ENCODE results near the gene BARD1. TPM values are rescaled to one million over a fixed set of nuclear protein-coding genes. Genes with fewer than 3 reads are reported as not detected.
"Not testable (repeated sequence)": the region's sequence is repeated elsewhere in the genome, so short reads cannot be mapped to it uniquely, and the experiment has no call there.

Gene BARD1
- polyA plus RNA-seq (ENCODE audit: insufficient read length in 4 of 4): 10 to 100 TPM; 13.4 to 20.8 (median 18.1) TPM

GRCh38 chr2:214808981-214809750 is at the start of gene BARD1:
Gene BARD1, minus strand, starts transcription at chr2:214809683. Its CDS starts 114 bp downstream, at chr2:214809569.
- no peak for DNase-seq (ENCODE audit: low read depth in 4 of 4, low spot score in 2 of 4)

- DNase-seq (ENCODE audit: low read depth in 4 of 4, low spot score in 2 of 4): no peak
These were observed 46.7 kb upstream of the BARD1 start for GRCh38 chr2:214856137-214856536.

DNA sequence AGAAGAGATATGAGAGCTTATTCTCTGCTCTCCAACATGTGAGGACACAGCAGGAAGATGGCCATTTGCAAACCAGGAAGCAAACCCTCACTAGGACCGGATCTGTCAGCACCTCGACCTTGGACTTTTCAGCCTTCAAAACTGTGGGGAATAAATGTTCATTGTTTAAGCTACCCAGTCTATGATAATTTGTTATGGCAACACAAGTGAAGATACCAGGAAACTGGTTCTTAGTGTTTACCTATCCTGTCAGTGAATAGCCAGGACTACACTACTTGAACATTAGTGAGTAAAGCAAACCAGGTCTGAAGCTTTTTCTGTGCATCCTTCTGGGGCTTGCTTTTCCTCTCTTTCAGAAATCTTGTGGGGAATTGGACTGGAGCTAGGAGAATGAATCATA is 44.4 kb upstream of the BARD1 start:
- no peak for DNase-seq (ENCODE audit: low read depth in 4 of 4, low spot score in 2 of 4)

GRCh38 chr2:214843823-214844222 is 34.3 kb upstream of the BARD1 start:
- DNase-seq (ENCODE audit: low read depth in 4 of 4, low spot score in 2 of 4): no peak

- DNase-seq (ENCODE audit: low read depth in 4 of 4, low spot score in 2 of 4): no peak
These were observed 30.0 kb upstream of the BARD1 start for GRCh38 chr2:214839464-214839863.

DNA sequence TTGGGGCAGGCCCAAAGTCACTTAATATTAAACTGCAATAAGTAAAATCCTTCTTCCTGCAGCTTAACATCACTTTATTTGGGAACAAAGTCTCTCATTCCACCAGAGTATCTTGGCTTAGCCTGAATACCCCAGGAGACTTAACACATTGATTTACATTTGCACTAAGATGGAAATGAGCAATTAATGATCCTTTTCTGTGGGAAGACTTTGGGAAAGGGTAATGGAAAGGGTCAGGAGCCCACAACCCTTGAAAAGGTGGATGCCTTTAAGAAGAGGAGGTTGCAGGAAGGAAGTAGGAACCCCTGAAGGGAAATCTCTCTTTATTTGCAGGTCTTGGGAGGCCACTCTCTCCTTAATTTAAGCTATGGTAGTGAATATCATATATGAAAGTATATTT is 28.0 kb upstream of the BARD1 start:
- DNase-seq (ENCODE audit: low read depth in 4 of 4, low spot score in 2 of 4): no peak

GRCh38 chr2:214836568-214836967 is 27.1 kb upstream of the BARD1 start:
- DNase-seq (ENCODE audit: low read depth in 4 of 4, low spot score in 2 of 4): no peak

DNA sequence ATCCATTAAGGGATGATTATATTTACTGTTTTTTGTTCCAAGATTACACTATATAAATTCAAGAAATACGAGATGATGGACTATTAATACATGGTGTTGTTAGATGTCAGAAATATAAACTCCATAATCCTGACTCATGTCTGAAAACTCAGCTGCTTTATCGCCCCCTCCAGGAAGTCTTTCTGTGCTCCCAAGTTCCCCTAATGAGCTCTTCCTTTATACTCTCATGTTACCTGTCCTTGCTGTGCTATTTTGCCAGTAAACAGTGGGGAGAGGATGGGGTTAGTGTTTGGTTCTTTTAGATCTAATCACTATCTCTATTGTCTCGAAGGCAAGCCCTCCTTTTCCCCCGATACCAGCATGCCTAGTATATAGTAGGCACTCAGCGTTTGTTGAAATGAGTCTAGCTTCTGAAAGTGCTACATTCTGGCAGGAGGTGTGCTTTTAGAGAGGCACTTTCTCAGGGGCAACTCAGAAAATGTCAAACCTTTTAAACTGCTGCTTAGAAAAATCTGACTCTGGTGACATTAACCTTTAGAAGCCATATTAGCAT is 21.4 kb upstream of the BARD1 start:
- DNase-seq (ENCODE audit: low read depth in 4 of 4, low spot score in 2 of 4): no peak

DNA sequence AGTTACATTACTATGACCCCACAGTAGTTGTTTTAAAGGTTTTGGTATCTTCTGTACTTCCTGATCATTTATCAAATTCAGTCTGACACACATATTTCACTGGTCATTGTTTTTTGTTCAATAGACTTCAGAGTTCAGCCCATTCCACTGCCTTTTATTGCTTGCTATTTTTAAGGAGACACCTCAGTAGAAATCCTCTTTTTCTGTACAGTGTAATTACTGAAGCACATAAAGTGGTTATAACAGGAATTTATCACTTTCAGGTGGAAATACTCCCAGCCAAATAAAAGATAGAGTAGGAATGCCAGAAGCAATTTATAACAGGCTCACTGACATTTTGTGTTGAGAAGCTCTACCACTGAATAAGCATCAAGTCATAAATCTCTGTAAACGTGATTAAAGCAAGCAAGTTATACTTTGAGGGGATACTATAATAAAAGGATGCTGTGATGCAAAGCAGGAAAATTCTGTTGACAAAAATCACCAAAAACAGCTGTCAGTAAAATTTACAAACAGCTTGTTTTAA is 6.6 kb upstream of the BARD1 start:
- DNase-seq (ENCODE audit: low read depth in 4 of 4, low spot score in 2 of 4): no peak

- no peak for DNase-seq (ENCODE audit: low read depth in 4 of 4, low spot score in 2 of 4)
These were observed 1.2 kb upstream of the BARD1 start for GRCh38 chr2:214810671-214811070.

- peak; percentile 86 to 98 (median 96) for DNase-seq (ENCODE audit: low read depth in 4 of 4, low spot score in 2 of 4)
These were observed 475 bp upstream of the BARD1 start for GRCh38 chr2:214809751-214810564.

DNA sequence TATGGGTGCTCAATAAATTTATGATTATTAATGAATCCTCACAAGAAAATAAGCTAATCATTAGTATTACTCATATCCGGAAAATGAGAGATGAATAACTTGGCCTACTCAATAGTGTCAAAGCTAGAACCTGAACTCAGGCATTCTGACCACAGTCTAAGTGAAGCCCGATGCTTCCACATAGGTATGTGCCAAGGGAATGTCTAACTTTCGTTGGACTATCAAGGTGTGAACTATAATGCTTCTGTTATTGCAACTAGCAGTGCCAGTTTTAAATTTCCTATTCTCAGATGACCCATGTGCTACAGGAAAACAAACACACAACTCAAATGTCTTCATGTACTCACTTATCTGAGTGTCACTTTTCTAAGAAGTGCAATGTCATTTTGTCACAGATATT is 1.8 kb downstream of the BARD1 start:
- DNase-seq (ENCODE audit: low read depth in 4 of 4, low spot score in 2 of 4): no peak

DNA sequence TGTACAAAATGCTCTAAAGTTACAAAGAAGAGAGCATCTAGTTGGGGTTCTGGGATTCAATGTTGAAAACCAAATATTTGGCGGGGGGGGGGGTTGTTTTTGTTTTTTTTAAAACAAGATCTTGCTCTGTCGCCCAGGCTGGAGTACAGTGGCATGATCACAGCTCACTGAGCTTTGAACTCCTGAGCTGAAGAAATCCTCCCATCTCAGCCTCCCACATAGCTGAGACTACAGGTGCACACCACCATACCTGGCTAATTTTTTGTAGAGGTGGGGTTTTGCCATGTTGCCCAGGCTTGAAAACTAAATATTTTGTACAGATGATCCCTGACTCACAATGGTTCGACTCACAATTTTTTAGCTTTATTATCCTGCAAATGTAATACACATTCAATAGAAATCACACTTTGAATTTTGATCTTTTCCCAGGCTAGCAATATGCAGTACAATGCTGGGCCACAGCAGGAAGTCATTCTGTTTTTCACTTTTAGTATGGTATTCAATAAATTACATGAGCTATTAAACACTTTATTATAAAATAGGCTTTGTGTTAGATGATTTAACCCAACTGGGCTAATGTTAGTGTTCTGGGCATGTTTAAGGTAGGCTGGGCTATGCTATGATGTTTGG is 7.6 kb downstream of the BARD1 start:
- DNase-seq (ENCODE audit: low read depth in 4 of 4, low spot score in 2 of 4): no peak

- no peak for DNase-seq (ENCODE audit: low read depth in 4 of 4, low spot score in 2 of 4)
These were observed 8.4 kb downstream of the BARD1 start for GRCh38 chr2:214801068-214801467.

GRCh38 chr2:214800180-214800579 is 9.3 kb downstream of the BARD1 start:
- no peak for DNase-seq (ENCODE audit: low read depth in 4 of 4, low spot score in 2 of 4)

- no peak for DNase-seq (ENCODE audit: low read depth in 4 of 4, low spot score in 2 of 4)
These were observed 12.6 kb downstream of the BARD1 start for GRCh38 chr2:214796911-214797310.

GRCh38 chr2:214783181-214783580 is 26.3 kb downstream of the BARD1 start:
- not testable (repeated sequence) for DNase-seq (ENCODE audit: low read depth in 4 of 4, low spot score in 2 of 4)

- no peak for DNase-seq (ENCODE audit: low read depth in 4 of 4, low spot score in 2 of 4)
These were observed 26.8 kb downstream of the BARD1 start for GRCh38 chr2:214782671-214783070.

DNA sequence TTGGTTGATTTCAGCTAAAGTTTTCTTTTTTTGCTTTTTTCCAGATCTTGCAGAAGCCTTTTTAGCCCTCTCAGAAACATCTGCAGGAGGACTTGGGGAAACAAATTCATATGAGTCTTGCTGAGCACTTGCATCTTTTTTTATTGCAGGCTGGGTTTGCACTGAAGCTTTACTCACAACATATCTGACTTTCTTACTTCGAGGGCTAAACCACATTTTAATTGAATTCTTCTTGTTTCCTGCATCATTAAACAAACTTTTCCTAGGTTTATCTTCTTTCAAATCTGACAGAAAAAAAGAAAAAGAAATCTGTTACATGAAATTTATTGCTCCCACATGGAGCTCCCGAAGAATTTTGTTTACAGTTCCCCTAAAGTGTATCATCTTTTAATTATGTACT is 28.3 kb downstream of the BARD1 start:
- DNase-seq (ENCODE audit: low read depth in 4 of 4, low spot score in 2 of 4): no peak

DNA sequence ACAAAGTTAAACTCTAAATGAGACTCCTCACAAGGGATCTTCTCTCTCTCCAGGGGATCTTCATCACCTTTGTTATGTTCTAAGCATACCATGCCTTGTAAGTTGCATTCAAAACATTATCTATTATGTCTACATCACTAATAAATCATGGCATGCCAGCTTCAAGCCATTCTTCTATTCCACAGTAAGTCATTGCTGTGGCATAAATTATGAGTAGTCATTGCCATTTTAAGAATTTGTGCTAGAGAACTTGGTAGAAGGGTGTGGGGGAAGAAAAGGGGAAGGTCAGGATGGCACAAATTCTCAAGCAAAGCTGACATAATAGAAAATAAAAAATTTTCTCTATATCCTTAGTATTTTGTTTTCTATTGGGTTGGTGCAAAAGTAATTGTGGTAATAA is 33.5 kb downstream of the BARD1 start:
- no peak for DNase-seq (ENCODE audit: low read depth in 4 of 4, low spot score in 2 of 4)

DNA sequence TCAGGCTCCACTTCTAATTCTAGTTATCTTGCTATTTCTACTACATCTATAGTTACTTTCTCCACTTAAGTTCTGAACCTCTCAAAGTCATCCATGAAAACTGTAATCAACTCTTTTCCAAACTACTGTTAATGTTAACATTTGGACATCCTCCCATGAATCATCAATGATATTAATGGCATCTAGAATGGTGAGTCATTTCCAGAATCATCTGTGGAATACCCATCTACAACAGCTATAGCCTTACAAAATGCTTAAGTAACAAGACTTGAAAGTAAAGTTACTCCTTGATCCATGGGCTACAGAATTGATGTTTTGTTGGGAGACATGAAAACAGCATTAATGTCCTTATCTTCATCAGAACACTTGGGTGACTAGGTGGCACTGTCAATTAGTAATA is 35.4 kb downstream of the BARD1 start:
- DNase-seq (ENCODE audit: low read depth in 4 of 4, low spot score in 2 of 4): no peak
